Measurements from ENCODE around the gene SWT1. TPM values are rescaled to one million over a fixed set of nuclear protein-coding genes. Genes with fewer than 3 reads are reported as not detected.
"Not testable (repeated sequence)": the region's sequence is repeated elsewhere in the genome, so short reads cannot be mapped to it uniquely, and the experiment has no call there.

SWT1 gene
- total RNA-seq, 6 experiments from 2014 or later, result 1.7 to 2.5 (median 2.1) TPM

GRCh38 chr1:185317034-185317885 lies 160.3 kb downstream of the SWT1 start, which contains the start of gene IVNS1ABP:
TSS of gene IVNS1ABP (minus strand) at chr1:185317243. CDS start at chr1:185309493, 7,750 bp downstream.
- DNase-seq, result peak; percentile 89
- Mint-ChIP-seq H3K27ac (peak within 1 kb of the TSS; percentile 93), H3K9me3 (peaks cover 8% of the 10 kb centered on the region), H3K4me1 (ENCODE audit: low read depth) (peaks cover 58% of the 10 kb centered on the region), H3K36me3 (ENCODE audit: low read depth) (peaks cover 12% of the 10 kb centered on the region; the same call in 1 of the 2 replicates), H3K27me3 (ENCODE audit: insufficient read depth) (no peaks in the 10 kb centered on the region; the same call in 1 of the 2 replicates), H3K4me3 (peak within 1 kb of the TSS; percentile 97)
- TF ChIP-seq CTCF (IDR thresholded peaks at IDR 0.05), result peak; percentile 41

- peaks cover 8% of the 10 kb centered on the region for H3K9me3 Mint-ChIP-seq
- peak overlapping the region; percentile 93 for H3K27ac Mint-ChIP-seq
- peaks cover 12% of the 10 kb centered on the region; the same call in 1 of the 2 replicates for H3K36me3 Mint-ChIP-seq (ENCODE audit: low read depth)
- peak overlapping the region; percentile 97 for H3K4me3 Mint-ChIP-seq
- TF ChIP-seq CTCF (IDR thresholded peaks at IDR 0.05), result no peak
- no peaks in the 10 kb centered on the region; the same call in 1 of the 2 replicates for H3K27me3 Mint-ChIP-seq (ENCODE audit: insufficient read depth)
- DNase-seq, result peak; percentile 5
- peaks cover 52% of the 10 kb centered on the region for H3K4me1 Mint-ChIP-seq (ENCODE audit: low read depth)
Measured at GRCh38 chr1:185317886-185318310, 160.9 kb downstream of the SWT1 start.

- Mint-ChIP-seq H3K4me1 (ENCODE audit: low read depth) (peaks cover 45% of the 10 kb centered on the region), H3K36me3 (ENCODE audit: low read depth) (peaks cover 12% of the 10 kb centered on the region; the same call in 1 of the 2 replicates), H3K27ac (no peak overlapping the region; the same call in 1 of the 2 replicates), H3K9me3 (peaks cover 8% of the 10 kb centered on the region), H3K27me3 (ENCODE audit: insufficient read depth) (no peaks in the 10 kb centered on the region; the same call in 1 of the 2 replicates), H3K4me3 (peak overlapping the region; percentile 97)
- TF ChIP-seq CTCF (IDR thresholded peaks at IDR 0.05), result no peak
- DNase-seq, result no peak
Measured at GRCh38 chr1:185318431-185319138, 161.6 kb downstream of the SWT1 start.

GRCh38 chr1:185319139-185319475 lies 162.1 kb downstream of the SWT1 start:
- Mint-ChIP-seq H3K9me3 (peaks cover 8% of the 10 kb centered on the region), H3K27me3 (ENCODE audit: insufficient read depth) (no peaks in the 10 kb centered on the region; the same call in 1 of the 2 replicates), H3K27ac (no peak overlapping the region; the same call in 1 of the 2 replicates), H3K4me1 (ENCODE audit: low read depth) (peaks cover 40% of the 10 kb centered on the region), H3K4me3 (no peak overlapping the region; the same call in 1 of the 2 replicates), H3K36me3 (ENCODE audit: low read depth) (peaks cover 12% of the 10 kb centered on the region; the same call in 1 of the 2 replicates)
- TF ChIP-seq CTCF (IDR thresholded peaks at IDR 0.05), result no peak
- no peak for DNase-seq

- DNase-seq; H3K27ac Mint-ChIP-seq; H3K4me3 Mint-ChIP-seq; H3K27me3 Mint-ChIP-seq (ENCODE audit: insufficient read depth); H3K9me3 Mint-ChIP-seq; H3K36me3 Mint-ChIP-seq (ENCODE audit: low read depth): not testable (repeated sequence)
- H3K4me1 Mint-ChIP-seq (ENCODE audit: low read depth), result peaks cover 20% of the 10 kb centered on the region
Measured at GRCh38 chr1:185321104-185321503, 164.1 kb downstream of the SWT1 start.

- not testable (repeated sequence) for H3K4me3 Mint-ChIP-seq; H3K27me3 Mint-ChIP-seq (ENCODE audit: insufficient read depth); H3K36me3 Mint-ChIP-seq (ENCODE audit: low read depth); H3K9me3 Mint-ChIP-seq; H3K27ac Mint-ChIP-seq; DNase-seq
- peaks cover 20% of the 10 kb centered on the region for H3K4me1 Mint-ChIP-seq (ENCODE audit: low read depth)
Measured at GRCh38 chr1:185321653-185322221, 164.8 kb downstream of the SWT1 start.
